K562 (cell line): Measurements from ENCODE around the gene GPR162. TPM values are rescaled to one million over a fixed set of nuclear protein-coding genes. Genes with fewer than 3 reads are reported as not detected.
"Not testable (repeated sequence)": the region's sequence is repeated elsewhere in the genome, so short reads cannot be mapped to it uniquely, and the experiment has no call there.

Source experiments
- ATAC-seq: fragments of 200-7000 bp; cut with Tn5 transposase; 3 replicates; pipeline ENCODE4 v1.9.1; 2020; ENCODE audit warnings: moderate library complexity
- BruUV-seq: library from RNA; stranded (reverse); fragments of 400-500 nt; replicated peaks from 2 replicates; lab custom pipeline; 2021; lab: Mats Ljungman, UMichigan
- CTCF ChIA-PET: fragments of 300-600 bp; formaldehyde crosslinking; extraction: SDS; loops from one replicate; lab custom pipeline; 2021; ENCODE audit warnings: low intra/inter-chr PET ratio; lab: Yijun Ruan, JAX
- POLR2A ChIA-PET: fragments of 300-600, 350-650 bp; sonication (Branson Sonifier 250); formaldehyde crosslinking; extraction: SDS; loops from one replicate; lab custom pipeline; 2021; ENCODE audit warnings: antibody characterized with exemption, inconsistent platforms; lab: Yijun Ruan, JAX
- DNase-seq, 4 experiments: peaks; one replicate each; pipeline versions ENCODE4 v3.0.0 to v3.0.0-alpha.2; 2011 to 2018; ENCODE audit warnings: low spot score in 3 of 4, mixed read lengths in 3 of 4; ENCODE audit errors: extremely low read depth in 1 of 4
- FAIRE-seq: peaks from 2 replicates; lab custom pipeline; 2011; peaks lifted over from hg19 to GRCh38; lab: Jason Lieb, UNC
- H2AFZ ChIP-seq: 2 replicates; pipeline ENCODE4 v1.6.0; 2011; ENCODE audit warnings: low read depth, low read length, control low read depth, inconsistent platforms
- H3K27ac ChIP-seq: fragments of 200-600 bp; 3 replicates; pipeline ENCODE4 v1.8.0; 2011; ENCODE audit warnings: low read depth, mild to moderate bottlenecking, control low read depth, inconsistent platforms, low read length, moderate library complexity, mixed read lengths; ENCODE audit errors: extremely low read depth
- H3K27me3 ChIP-seq, 2 experiments: fragments of 300-600 bp in 1 of 2; 2 replicates in 1 of 2; 3 replicates in 1 of 2; pipeline versions ENCODE4 v1.6.0 to v1.8.0; 2011; ENCODE audit warnings: inconsistent platforms in 2 of 2, low read length in 2 of 2, mild to moderate bottlenecking in 1 of 2, mixed read lengths in 1 of 2, moderate library complexity in 1 of 2; ENCODE audit not compliant: control insufficient read depth in 2 of 2, insufficient read depth in 2 of 2
- H3K36me3 ChIP-seq: fragments of 300-600 bp; 3 replicates; pipeline ENCODE4 v1.8.0; 2011; ENCODE audit warnings: mild to moderate bottlenecking, low read length, inconsistent platforms; ENCODE audit not compliant: control insufficient read depth, insufficient read depth
- H3K4me1 ChIP-seq, 2 experiments: fragments of 200-600 bp in 1 of 2; replicated peaks in 1 of 2; 2 replicates in 1 of 2; 3 replicates in 1 of 2; pipeline versions ENCODE4 v1.5.1 to v1.8.0; 2011; ENCODE audit warnings: inconsistent platforms in 2 of 2, low read length in 2 of 2, mild to moderate bottlenecking in 1 of 2, mixed read lengths in 1 of 2, moderate library complexity in 1 of 2; ENCODE audit not compliant: control insufficient read depth in 2 of 2, insufficient read depth in 2 of 2
- H3K4me2 ChIP-seq: 2 replicates; pipeline ENCODE4 v1.6.1; 2011; ENCODE audit warnings: low read length, control low read depth, inconsistent platforms, mixed read lengths; ENCODE audit not compliant: insufficient read depth
- H3K4me3 ChIP-seq: fragments of 200-600 bp; sonication (generic), shearing (Covaris generic); 2 replicates; pipeline ENCODE4 v1.5.1; 2016; ENCODE audit warnings: control low read depth, inconsistent platforms
- H3K79me2 ChIP-seq: fragments of 200-600 bp; 3 replicates; pipeline ENCODE4 v1.8.0; 2011; ENCODE audit warnings: low read length, inconsistent platforms; ENCODE audit not compliant: control insufficient read depth, insufficient read depth
- H3K9ac ChIP-seq, 2 experiments: 2 replicates each; pipeline versions ENCODE4 v1.6.0 to v1.6.1; 2011; ENCODE audit warnings: low read depth in 2 of 2, low read length in 2 of 2, control low read depth in 1 of 2, inconsistent platforms in 1 of 2, mild to moderate bottlenecking in 1 of 2, mixed read lengths in 1 of 2; ENCODE audit not compliant: insufficient read depth in 1 of 2
- H3K9me1 ChIP-seq: one replicate; pipeline ENCODE4 v1.6.0; 2011; ENCODE audit warnings: inconsistent platforms, mild to moderate bottlenecking, low read length, moderate library complexity; ENCODE audit not compliant: control insufficient read depth, insufficient read depth
- H3K9me3 ChIP-seq: replicated peaks from 2 replicates; pipeline ENCODE4 v1.5.1; 2011; ENCODE audit warnings: low read depth, low read length, inconsistent platforms; ENCODE audit not compliant: control insufficient read depth, insufficient read depth
- H4K20me1 ChIP-seq: replicated peaks from 2 replicates; pipeline ENCODE4 v1.6.1; 2011; ENCODE audit warnings: low read length, inconsistent platforms, mixed read lengths; ENCODE audit not compliant: control insufficient read depth, insufficient read depth
- BCL6 ChIP-seq: fragments of 250-450 bp; sonication (Bioruptor Pico); IDR thresholded peaks from 2 replicates; pipeline ENCODE4 v1.4.0; 2020
- MCM5 ChIP-seq: fragments of 450-650 bp; IDR thresholded peaks from 2 replicates; pipeline ENCODE4 v1.6.1; 2016; ENCODE audit warnings: low read depth
- SETDB1 ChIP-seq: IDR thresholded peaks from one replicate; pipeline ENCODE4 v1.6.1; 2012; ENCODE audit warnings: low read length, control low read depth, inconsistent platforms
- WGBS: fragments of 100-300 bp; shearing (Covaris generic); methylation state at CpG from one replicate; pipeline ENCODE4 v1.1.6; 2016; ENCODE audit warnings: low coverage, mixed read lengths; ENCODE audit not compliant: insufficient coverage; ENCODE audit errors: missing lambda C conversion rate; 5-methylcytosine and 5-hydroxymethylcytosine counted together
- in situ Hi-C: fragments of 300-500 bp; cut with MboI; formaldehyde crosslinking; loops from 4 replicates; pipeline ENCODE4 v1.15.0; 2018; ENCODE audit warnings: inconsistent platforms, mixed read lengths
- intact Hi-C: fragments of 100-400 bp; cut with micrococcal nuclease; formaldehyde crosslinking; loops from 2 replicates; pipeline ENCODE4 v1.14.2; 2022
- polyA plus RNA-seq, 8 experiments: library from polyadenylated mRNA; depleted of rRNA in 4 of 8; stranded (reverse) in 5 of 8; unstranded in 3 of 8; fragments of >200 nt; fragmentation: Nextera tagmentation in 2 of 8; fragmentation: Illumina TruSeq in 1 of 8; extraction: Ambion mirVana in 2 of 8; extraction: Trizol in 1 of 8; gene quantifications; 2 replicates each; pipeline versions ENCODE4 v1.2.1 to v1.2.3, GENCODE V29; 2011 to 2014; ENCODE audit warnings: inconsistent platforms in 1 of 8, missing spikeins in 1 of 8
- total RNA-seq, 7 experiments: library from RNA; depleted of rRNA in 6 of 7; stranded (reverse); fragments of >200 nt in 6 of 7; fragmentation: Illumina TruSeq in 2 of 7; extraction: Trizol in 2 of 7; gene quantifications; 2 replicates each; pipeline versions ENCODE4 v1.2.1 to v1.2.3, GENCODE V29; 2011 to 2021; ENCODE audit warnings: low replicate concordance in 1 of 7
- TF ChIP-seq, protein P1 (sequence below): sonication (generic); formaldehyde crosslinking; IDR thresholded peaks from 2 replicates; pipeline ENCODE4 v1.9.0; 2022; ENCODE audit warnings: mild to moderate bottlenecking, missing genetic modification reagents
- TF ChIP-seq, protein P2 (sequence below), 2 experiments: IDR thresholded peaks; 2 replicates each; pipeline ENCODE4 v1.6.1; 2012; ENCODE audit warnings: improper control_type of control experiment in 2 of 2, low read depth in 2 of 2, low read length in 2 of 2, borderline replicate concordance in 1 of 2
- TF ChIP-seq, protein P3 (sequence below): IDR thresholded peaks from 2 replicates; pipeline ENCODE4 v1.6.1; 2011; ENCODE audit warnings: borderline replicate concordance, low read depth, mild to moderate bottlenecking, moderate library complexity, low read length; ENCODE audit not compliant: insufficient read depth, poor library complexity, severe bottlenecking
- TF ChIP-seq, protein P4 (sequence below), 2 experiments: fragments of 450-650 bp; IDR thresholded peaks; 2 replicates each; pipeline ENCODE4 v1.6.1; 2018; ENCODE audit warnings: mild to moderate bottlenecking in 2 of 2, low read depth in 1 of 2; ENCODE audit not compliant: partially characterized antibody in 2 of 2

Gene GPR162
- total and polyA plus RNA-seq, 9 of the 15 experiments (the other 6 are each of a cell fraction or from before 2014, with no cell fraction given): 0.65 to 1.8 (median 1.1) TPM; not detected in 2

DNA sequence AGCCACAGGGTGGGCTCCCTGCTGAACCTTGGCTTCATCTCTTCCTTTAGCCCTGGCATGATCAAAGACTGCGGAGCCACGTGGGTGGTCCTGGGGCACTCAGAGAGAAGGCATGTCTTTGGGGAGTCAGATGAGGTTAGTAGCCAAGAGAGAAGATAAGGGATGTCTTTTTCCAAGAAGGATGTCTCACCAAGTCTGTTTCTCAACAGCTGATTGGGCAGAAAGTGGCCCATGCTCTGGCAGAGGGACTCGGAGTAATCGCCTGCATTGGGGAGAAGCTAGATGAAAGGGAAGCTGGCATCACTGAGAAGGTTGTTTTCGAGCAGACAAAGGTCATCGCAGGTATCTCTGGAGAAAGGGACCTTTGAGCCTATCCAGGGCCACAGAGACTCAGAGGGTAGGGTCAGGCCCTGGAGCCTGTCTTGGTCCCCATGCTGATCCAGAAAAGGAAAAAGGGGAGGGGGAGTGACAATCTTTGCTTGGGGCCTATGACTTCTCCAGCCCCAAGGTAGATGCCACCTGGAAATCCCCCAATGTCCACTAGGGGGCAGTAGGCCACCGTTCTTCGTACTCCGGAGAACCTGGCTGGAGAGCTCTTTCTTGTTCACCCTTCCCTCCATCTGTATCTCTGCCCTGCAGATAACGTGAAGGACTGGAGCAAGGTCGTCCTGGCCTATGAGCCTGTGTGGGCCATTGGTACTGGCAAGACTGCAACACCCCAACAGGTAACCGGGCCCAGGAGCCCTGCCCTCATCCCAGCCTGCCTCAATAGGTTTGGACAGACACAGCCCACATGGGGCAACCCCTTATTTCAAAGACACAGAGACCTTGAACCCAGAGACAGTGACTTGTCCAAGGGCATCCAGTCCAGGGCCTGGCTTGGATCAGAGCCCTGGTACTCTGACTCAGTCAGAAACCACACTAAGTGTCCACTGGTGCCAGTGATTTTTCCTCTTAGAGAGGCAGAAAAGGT, 47.7 kb downstream of the GPR162 start (continued):
- TF ChIP-seq, protein P1, sequence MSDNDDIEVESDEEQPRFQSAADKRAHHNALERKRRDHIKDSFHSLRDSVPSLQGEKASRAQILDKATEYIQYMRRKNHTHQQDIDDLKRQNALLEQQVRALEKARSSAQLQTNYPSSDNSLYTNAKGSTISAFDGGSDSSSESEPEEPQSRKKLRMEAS: peak; percentile 20; the same call in 1 of the 2 replicates
- TF ChIP-seq, protein P2, sequence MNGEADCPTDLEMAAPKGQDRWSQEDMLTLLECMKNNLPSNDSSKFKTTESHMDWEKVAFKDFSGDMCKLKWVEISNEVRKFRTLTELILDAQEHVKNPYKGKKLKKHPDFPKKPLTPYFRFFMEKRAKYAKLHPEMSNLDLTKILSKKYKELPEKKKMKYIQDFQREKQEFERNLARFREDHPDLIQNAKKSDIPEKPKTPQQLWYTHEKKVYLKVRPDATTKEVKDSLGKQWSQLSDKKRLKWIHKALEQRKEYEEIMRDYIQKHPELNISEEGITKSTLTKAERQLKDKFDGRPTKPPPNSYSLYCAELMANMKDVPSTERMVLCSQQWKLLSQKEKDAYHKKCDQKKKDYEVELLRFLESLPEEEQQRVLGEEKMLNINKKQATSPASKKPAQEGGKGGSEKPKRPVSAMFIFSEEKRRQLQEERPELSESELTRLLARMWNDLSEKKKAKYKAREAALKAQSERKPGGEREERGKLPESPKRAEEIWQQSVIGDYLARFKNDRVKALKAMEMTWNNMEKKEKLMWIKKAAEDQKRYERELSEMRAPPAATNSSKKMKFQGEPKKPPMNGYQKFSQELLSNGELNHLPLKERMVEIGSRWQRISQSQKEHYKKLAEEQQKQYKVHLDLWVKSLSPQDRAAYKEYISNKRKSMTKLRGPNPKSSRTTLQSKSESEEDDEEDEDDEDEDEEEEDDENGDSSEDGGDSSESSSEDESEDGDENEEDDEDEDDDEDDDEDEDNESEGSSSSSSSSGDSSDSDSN (IDR thresholded peaks at IDR 0.05; ENCODE audit: borderline replicate concordance in 1 of 2, low read depth in 2 of 2, low read length in 2 of 2): no peak
- TF ChIP-seq, protein P3, sequence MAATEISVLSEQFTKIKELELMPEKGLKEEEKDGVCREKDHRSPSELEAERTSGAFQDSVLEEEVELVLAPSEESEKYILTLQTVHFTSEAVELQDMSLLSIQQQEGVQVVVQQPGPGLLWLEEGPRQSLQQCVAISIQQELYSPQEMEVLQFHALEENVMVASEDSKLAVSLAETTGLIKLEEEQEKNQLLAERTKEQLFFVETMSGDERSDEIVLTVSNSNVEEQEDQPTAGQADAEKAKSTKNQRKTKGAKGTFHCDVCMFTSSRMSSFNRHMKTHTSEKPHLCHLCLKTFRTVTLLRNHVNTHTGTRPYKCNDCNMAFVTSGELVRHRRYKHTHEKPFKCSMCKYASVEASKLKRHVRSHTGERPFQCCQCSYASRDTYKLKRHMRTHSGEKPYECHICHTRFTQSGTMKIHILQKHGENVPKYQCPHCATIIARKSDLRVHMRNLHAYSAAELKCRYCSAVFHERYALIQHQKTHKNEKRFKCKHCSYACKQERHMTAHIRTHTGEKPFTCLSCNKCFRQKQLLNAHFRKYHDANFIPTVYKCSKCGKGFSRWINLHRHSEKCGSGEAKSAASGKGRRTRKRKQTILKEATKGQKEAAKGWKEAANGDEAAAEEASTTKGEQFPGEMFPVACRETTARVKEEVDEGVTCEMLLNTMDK: peak; percentile 78
- TF ChIP-seq, protein P4, sequence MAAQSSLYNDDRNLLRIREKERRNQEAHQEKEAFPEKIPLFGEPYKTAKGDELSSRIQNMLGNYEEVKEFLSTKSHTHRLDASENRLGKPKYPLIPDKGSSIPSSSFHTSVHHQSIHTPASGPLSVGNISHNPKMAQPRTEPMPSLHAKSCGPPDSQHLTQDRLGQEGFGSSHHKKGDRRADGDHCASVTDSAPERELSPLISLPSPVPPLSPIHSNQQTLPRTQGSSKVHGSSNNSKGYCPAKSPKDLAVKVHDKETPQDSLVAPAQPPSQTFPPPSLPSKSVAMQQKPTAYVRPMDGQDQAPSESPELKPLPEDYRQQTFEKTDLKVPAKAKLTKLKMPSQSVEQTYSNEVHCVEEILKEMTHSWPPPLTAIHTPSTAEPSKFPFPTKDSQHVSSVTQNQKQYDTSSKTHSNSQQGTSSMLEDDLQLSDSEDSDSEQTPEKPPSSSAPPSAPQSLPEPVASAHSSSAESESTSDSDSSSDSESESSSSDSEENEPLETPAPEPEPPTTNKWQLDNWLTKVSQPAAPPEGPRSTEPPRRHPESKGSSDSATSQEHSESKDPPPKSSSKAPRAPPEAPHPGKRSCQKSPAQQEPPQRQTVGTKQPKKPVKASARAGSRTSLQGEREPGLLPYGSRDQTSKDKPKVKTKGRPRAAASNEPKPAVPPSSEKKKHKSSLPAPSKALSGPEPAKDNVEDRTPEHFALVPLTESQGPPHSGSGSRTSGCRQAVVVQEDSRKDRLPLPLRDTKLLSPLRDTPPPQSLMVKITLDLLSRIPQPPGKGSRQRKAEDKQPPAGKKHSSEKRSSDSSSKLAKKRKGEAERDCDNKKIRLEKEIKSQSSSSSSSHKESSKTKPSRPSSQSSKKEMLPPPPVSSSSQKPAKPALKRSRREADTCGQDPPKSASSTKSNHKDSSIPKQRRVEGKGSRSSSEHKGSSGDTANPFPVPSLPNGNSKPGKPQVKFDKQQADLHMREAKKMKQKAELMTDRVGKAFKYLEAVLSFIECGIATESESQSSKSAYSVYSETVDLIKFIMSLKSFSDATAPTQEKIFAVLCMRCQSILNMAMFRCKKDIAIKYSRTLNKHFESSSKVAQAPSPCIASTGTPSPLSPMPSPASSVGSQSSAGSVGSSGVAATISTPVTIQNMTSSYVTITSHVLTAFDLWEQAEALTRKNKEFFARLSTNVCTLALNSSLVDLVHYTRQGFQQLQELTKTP (IDR thresholded peaks at IDR 0.05; ENCODE audit: low read depth in 1 of 2, partially characterized antibody in 2 of 2): no peak
- TF ChIP-seq MCM5 (no peak), BCL6 (CRISPR knock-in tag) (no peak), SETDB1 (no peak)

DNA sequence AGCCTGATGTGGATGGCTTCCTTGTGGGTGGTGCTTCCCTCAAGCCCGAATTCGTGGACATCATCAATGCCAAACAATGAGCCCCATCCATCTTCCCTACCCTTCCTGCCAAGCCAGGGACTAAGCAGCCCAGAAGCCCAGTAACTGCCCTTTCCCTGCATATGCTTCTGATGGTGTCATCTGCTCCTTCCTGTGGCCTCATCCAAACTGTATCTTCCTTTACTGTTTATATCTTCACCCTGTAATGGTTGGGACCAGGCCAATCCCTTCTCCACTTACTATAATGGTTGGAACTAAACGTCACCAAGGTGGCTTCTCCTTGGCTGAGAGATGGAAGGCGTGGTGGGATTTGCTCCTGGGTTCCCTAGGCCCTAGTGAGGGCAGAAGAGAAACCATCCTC, 48.7 kb downstream of the GPR162 start:
- Histone ChIP-seq H3K79me2 (peaks cover 64% of the 10 kb centered on the region), H3K4me1 (peaks cover 42 to 63% of the 10 kb centered on the region in 2 experiments; a peak in 4 of 5 replicates), H3K36me3 (peaks cover 47% of the 10 kb centered on the region), H4K20me1 (peaks cover 47% of the 10 kb centered on the region)
- CTCF ChIA-PET: interaction anchor here (1.3 kb wide), 1 partner anchor 243 kb away, joined by 4 read pairs; no protein-coding TSS in a partner anchor
- FAIRE-seq, BruUV-seq, ATAC-seq, H3K4me3 ChIP-seq, H2AFZ ChIP-seq, H3K9ac ChIP-seq, H3K27ac ChIP-seq, in situ Hi-C loops, H3K9me3 ChIP-seq, intact Hi-C loops, DNase-seq, H3K9me1 ChIP-seq, H3K27me3 ChIP-seq, H3K4me2 ChIP-seq: not testable (repeated sequence)
- 90% methylated on average over 2 of the region's 4 CpGs for WGBS
- POLR2A ChIA-PET: interaction anchor here (1.1 to 11.3 kb wide), 7 partner anchors 10 to 91 kb away, joined by 3 to 174 read pairs (median 17); partner anchors contain the start of genes C12orf57, CDCA3, RNU7-1 and USP5
